ENCODE data around the gene ADAP2. TPM values are rescaled to one million over a fixed set of nuclear protein-coding genes. Genes with fewer than 3 reads are reported as not detected.

The ADAP2 gene
- total and polyA plus RNA-seq, 2 of the 8 experiments (the other 6 are each of a cell fraction or from before 2014, with no cell fraction given) = 0.76 to 1.1 TPM

GRCh38 chr17:31004160-31004559, 82.4 kb downstream of the ADAP2 start:
- no peak overlapping the region for H2BK20ac ChIP-seq (ENCODE audit: low read length)
- H3K27ac ChIP-seq (ENCODE audit: low read depth, low read length) = no peak overlapping the region
- no peaks in the 10 kb centered on the region for H3K36me3 ChIP-seq (ENCODE audit: control insufficient read depth in 2 of 4, insufficient read depth in 4 of 4, low read length in 3 of 4)
- no peak overlapping the region for H3K4ac ChIP-seq (replicated peaks; ENCODE audit: insufficient read length, low read depth, low read length)
- no peak overlapping the region for H2AFZ ChIP-seq (ENCODE audit: low read length)
- no peaks in the 10 kb centered on the region for H3K4me1 ChIP-seq (replicated peaks in 1 of 4; ENCODE audit: control insufficient read depth in 3 of 4, insufficient read depth in 4 of 4, low read length in 3 of 4)
- no CpG with 5 or more reads among the region's 2 CpGs for WGBS, 2 experiments (ENCODE audit: extremely low coverage in 1 of 2, insufficient coverage in 1 of 2, insufficient read length in 1 of 2, insufficient replicate concordance in 2 of 2, low coverage in 1 of 2, low lambda C conversion rate in 2 of 2, missing lambda C conversion rate in 1 of 2)
- H3K4me3 ChIP-seq (ENCODE audit: extremely low read depth in 1 of 4, insufficient read depth in 2 of 4, low read depth in 3 of 4, low read length in 4 of 4) = no peak overlapping the region
- H2BK5ac ChIP-seq (ENCODE audit: low read depth, low read length) = no peak overlapping the region
- ChIA-PET POLR2A (ENCODE audit: partially characterized antibody) (no interaction called here), CTCF (ENCODE audit: partially characterized antibody) (interaction anchor here (0.7 kb wide), 1 partner anchor 407 kb away, joined by 3 read pairs; no protein-coding TSS in a partner anchor)
- H3K18ac ChIP-seq (ENCODE audit: extremely low read depth, low read length) = no peak overlapping the region
- FAIRE-seq (no peak), DNase-seq (ENCODE audit: low read depth in 1 of 2, low spot score in 2 of 2) (no peak)
- no peak overlapping the region for H3K14ac ChIP-seq (ENCODE audit: insufficient read length)
- H3K79me2 ChIP-seq (ENCODE audit: control insufficient read depth in 1 of 2, insufficient read depth in 2 of 2, low read length in 2 of 2) = no peaks in the 10 kb centered on the region
- H2BK120ac ChIP-seq (replicated peaks; ENCODE audit: low read depth, low read length) = no peak overlapping the region
- H4K5ac ChIP-seq (ENCODE audit: insufficient read length, low read depth, low read length) = no peak overlapping the region
- H3K79me1 ChIP-seq (ENCODE audit: low read depth, low read length) = no peaks in the 10 kb centered on the region
- H4K91ac ChIP-seq (replicated peaks; ENCODE audit: insufficient read length, low read length) = no peak overlapping the region
- no peak overlapping the region for H3K9ac ChIP-seq (replicated peaks in 1 of 4; ENCODE audit: extremely low read depth in 1 of 4, low read depth in 3 of 4, low read length in 3 of 4)
- H2AK5ac ChIP-seq (ENCODE audit: low read depth, low read length) = no peak overlapping the region
- H2BK12ac ChIP-seq (ENCODE audit: low read depth, low read length) = no peak overlapping the region
- H4K20me1 ChIP-seq (replicated peaks in 1 of 2; ENCODE audit: control insufficient read depth in 1 of 2, insufficient read depth in 2 of 2, low read length in 2 of 2) = no peaks in the 10 kb centered on the region
- TF ChIP-seq YY1 (IDR thresholded peaks at IDR 0.05; ENCODE audit: low read depth, low read length) = no peak
- no peak for TF ChIP-seq KDM4A (IDR thresholded peaks at IDR 0.05; ENCODE audit: low read depth, low read length, severe bottlenecking)
- no peak for TF ChIP-seq TAF1 (IDR thresholded peaks at IDR 0.05; ENCODE audit: low read depth, low read length)
- no peak for TF ChIP-seq SIN3A (conservative IDR thresholded peaks at IDR 0.05 in 1 of 2, IDR thresholded peaks at IDR 0.05 in 1 of 2; ENCODE audit: low read depth in 1 of 2, low read length in 2 of 2)
- no peak for TF ChIP-seq BACH1 (IDR thresholded peaks at IDR 0.05; ENCODE audit: low read length)
- no peak for TF ChIP-seq CEBPB (IDR thresholded peaks at IDR 0.05; ENCODE audit: low read depth, low read length)
- TF ChIP-seq SRF (IDR thresholded peaks at IDR 0.05; ENCODE audit: low read depth, low read length) = no peak
- TF ChIP-seq KDM5A (IDR thresholded peaks at IDR 0.05; ENCODE audit: low read length) = no peak
- TF ChIP-seq, protein P1, sequence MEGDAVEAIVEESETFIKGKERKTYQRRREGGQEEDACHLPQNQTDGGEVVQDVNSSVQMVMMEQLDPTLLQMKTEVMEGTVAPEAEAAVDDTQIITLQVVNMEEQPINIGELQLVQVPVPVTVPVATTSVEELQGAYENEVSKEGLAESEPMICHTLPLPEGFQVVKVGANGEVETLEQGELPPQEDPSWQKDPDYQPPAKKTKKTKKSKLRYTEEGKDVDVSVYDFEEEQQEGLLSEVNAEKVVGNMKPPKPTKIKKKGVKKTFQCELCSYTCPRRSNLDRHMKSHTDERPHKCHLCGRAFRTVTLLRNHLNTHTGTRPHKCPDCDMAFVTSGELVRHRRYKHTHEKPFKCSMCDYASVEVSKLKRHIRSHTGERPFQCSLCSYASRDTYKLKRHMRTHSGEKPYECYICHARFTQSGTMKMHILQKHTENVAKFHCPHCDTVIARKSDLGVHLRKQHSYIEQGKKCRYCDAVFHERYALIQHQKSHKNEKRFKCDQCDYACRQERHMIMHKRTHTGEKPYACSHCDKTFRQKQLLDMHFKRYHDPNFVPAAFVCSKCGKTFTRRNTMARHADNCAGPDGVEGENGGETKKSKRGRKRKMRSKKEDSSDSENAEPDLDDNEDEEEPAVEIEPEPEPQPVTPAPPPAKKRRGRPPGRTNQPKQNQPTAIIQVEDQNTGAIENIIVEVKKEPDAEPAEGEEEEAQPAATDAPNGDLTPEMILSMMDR (IDR thresholded peaks at IDR 0.05; ENCODE audit: control extremely low read depth in 1 of 3, insufficient read depth in 1 of 3, low read depth in 1 of 3, low read length in 3 of 3) = no peak
- no peak for TF ChIP-seq SAP30 (IDR thresholded peaks at IDR 0.05; ENCODE audit: insufficient read depth, insufficient replicate concordance, low read length)
- no peak overlapping the region for H4K8ac ChIP-seq (ENCODE audit: extremely low read depth, insufficient read depth, low read length)
- H2BK15ac ChIP-seq (ENCODE audit: low read length) = no peak overlapping the region
- no peak overlapping the region for H3K4me2 ChIP-seq (ENCODE audit: insufficient read depth in 1 of 2, low read depth in 2 of 2, low read length in 2 of 2)
- no peaks in the 10 kb centered on the region for H3K9me3 ChIP-seq (ENCODE audit: insufficient read depth in 2 of 2, low read depth in 1 of 2, low read length in 1 of 2)
- H3K27me3 ChIP-seq (replicated peaks in 1 of 4; ENCODE audit: control insufficient read depth in 3 of 4, extremely low read depth in 1 of 4, insufficient read depth in 3 of 4, low read length in 3 of 4) = peaks cover 0 to 4% (median 3%) of the 10 kb centered on the region in 4 experiments; a peak in 5 of 7 replicates
- no peak overlapping the region for H3K23ac ChIP-seq (ENCODE audit: insufficient read length)
- H3K56ac ChIP-seq (replicated peaks; ENCODE audit: insufficient read length, low read depth, low read length) = no peak overlapping the region
- peaks cover 7% of the 10 kb centered on the region; the same call in 1 of the 2 replicates for H3K23me2 ChIP-seq (ENCODE audit: low read depth, low read length)

Measured in H1 (cell line).